ENCODE data around the gene SYT17.

The SYT17 gene

DNA sequence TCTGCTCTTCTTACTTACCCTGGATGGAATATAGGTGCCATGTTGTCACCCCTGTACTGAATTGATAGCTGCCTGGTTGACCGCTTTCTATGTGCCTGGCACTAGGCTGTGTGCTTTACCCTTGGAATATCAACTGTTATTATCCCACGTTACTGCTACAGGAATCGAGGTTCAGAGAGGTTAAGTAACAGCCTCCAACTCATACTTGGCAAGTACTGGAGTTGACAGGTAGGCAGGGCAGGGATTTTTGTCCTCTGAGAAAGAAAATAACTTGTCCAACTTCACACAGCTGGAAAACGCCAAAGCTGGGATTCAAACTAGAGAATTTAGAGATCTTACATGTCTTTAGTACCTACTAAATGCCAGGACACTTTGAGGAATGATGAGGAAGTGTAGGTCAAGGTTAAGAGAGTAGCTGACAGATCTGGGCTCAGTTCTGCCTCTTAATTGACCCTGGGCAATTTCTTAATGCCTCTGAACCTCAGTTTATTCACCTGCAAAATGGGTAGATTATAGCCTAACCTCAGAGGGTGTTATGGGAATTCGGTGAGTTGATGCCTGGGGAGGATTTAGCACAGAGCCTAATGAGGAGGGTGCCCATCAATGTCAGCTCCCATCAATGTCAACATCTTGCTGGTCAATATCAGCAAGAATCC is 28.5 kb upstream of the SYT17 start:
- TF ChIP-seq, protein P1, sequence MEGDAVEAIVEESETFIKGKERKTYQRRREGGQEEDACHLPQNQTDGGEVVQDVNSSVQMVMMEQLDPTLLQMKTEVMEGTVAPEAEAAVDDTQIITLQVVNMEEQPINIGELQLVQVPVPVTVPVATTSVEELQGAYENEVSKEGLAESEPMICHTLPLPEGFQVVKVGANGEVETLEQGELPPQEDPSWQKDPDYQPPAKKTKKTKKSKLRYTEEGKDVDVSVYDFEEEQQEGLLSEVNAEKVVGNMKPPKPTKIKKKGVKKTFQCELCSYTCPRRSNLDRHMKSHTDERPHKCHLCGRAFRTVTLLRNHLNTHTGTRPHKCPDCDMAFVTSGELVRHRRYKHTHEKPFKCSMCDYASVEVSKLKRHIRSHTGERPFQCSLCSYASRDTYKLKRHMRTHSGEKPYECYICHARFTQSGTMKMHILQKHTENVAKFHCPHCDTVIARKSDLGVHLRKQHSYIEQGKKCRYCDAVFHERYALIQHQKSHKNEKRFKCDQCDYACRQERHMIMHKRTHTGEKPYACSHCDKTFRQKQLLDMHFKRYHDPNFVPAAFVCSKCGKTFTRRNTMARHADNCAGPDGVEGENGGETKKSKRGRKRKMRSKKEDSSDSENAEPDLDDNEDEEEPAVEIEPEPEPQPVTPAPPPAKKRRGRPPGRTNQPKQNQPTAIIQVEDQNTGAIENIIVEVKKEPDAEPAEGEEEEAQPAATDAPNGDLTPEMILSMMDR (conservative IDR thresholded peaks at IDR 0.05; ENCODE audit: low read length), result no peak
- H3K4me3 ChIP-seq (ENCODE audit: low read length), result no peak overlapping the region
- no peak for DNase-seq (ENCODE audit: low read depth)

- H3K4me3 ChIP-seq (ENCODE audit: low read length), result no peak overlapping the region
- TF ChIP-seq, protein P1 (conservative IDR thresholded peaks at IDR 0.05; ENCODE audit: low read length), result no peak
- no peak for DNase-seq (ENCODE audit: low read depth)
Measured at GRCh38 chr16:19140396-19140795, 27.6 kb upstream of the SYT17 start.

GRCh38 chr16:19142939-19143598 is 25.0 kb upstream of the SYT17 start:
- DNase-seq (ENCODE audit: low read depth), result no peak
- TF ChIP-seq, protein P1 (conservative IDR thresholded peaks at IDR 0.05; ENCODE audit: low read length), result no peak
- H3K4me3 ChIP-seq (ENCODE audit: low read length), result no peak overlapping the region

GRCh38 chr16:19143599-19143956 is 24.5 kb upstream of the SYT17 start:
- no peak for DNase-seq (ENCODE audit: low read depth)
- TF ChIP-seq, protein P1 (conservative IDR thresholded peaks at IDR 0.05; ENCODE audit: low read length), result no peak
- no peak overlapping the region for H3K4me3 ChIP-seq (ENCODE audit: low read length)

DNA sequence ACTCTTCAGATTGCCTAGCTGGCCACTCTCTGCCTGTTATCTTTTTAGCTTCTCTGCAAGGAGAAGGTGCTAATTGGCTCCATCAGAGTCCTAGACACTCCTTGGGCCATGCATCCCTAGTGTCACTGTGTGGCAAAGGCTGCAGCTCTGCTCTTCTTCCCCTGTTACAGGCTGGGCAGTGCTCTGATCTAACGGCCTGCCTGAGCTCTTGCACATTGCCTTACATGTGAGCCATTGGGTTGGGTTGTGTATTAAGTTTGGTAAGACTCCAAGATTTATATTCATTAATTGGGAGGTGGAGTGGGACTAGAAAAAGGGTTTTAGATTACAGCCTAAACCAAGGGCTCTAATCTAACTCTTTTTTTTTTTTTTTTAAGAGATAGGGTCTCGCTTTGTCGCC is 23.0 kb upstream of the SYT17 start:
- H3K4me3 ChIP-seq (ENCODE audit: low read length), result no peak overlapping the region
- TF ChIP-seq, protein P1 (conservative IDR thresholded peaks at IDR 0.05; ENCODE audit: low read length), result no peak
- DNase-seq (ENCODE audit: low read depth), result no peak

DNA sequence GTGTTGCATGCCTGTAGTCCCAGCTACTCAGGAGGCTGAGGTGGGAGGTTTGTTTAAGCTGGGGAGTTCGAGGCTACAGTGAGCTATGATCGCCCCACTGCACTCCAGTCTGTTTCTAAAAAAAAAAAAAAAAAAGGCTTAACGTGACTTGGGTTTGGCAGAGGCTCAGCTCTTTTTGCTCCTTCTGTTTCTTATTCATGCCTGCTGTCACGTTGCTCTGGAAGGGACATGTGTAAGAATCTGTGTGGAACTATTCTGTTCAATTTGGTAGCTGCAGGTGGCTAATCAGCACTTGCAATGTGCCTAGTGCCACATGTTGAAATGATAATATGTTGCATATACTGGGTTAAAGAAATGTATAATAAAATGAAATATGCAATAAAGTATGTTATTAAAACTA is 20.9 kb upstream of the SYT17 start:
- TF ChIP-seq, protein P1 (conservative IDR thresholded peaks at IDR 0.05; ENCODE audit: low read length), result no peak
- no peak overlapping the region for H3K4me3 ChIP-seq (ENCODE audit: low read length)
- DNase-seq (ENCODE audit: low read depth), result peak; percentile 15

DNA sequence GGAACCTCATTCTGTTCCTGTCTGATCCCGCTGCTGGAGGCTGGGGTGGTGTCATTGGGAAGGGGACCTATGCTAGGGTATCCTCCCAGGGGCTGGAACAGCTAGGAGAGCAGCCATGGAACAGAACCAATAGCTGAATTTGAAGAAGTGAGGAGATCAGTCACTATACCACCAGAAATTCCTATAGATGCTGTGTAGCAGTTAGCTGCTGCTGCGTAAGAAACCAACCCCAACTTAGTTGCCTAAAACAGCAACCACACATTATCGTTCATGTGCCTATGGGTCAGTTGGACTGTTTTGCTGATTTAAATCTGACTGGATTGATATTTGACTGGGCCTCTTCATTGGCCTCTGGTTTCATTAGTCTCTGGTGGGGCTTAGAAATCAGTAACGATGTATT is 20.4 kb upstream of the SYT17 start:
- TF ChIP-seq, protein P1 (conservative IDR thresholded peaks at IDR 0.05; ENCODE audit: low read length), result no peak
- no peak for DNase-seq (ENCODE audit: low read depth)
- H3K4me3 ChIP-seq (ENCODE audit: low read length), result no peak overlapping the region

Measured in AG10803 (cell line).